SK-N-SH treated with all-trans-retinoic acid at 6 μM for 48 hours (cell line): ENCODE measurements around the gene DCDC1.

Experiments
- ATAC-seq: fragments of 200-7000 bp; cut with Tn5 transposase; 3 replicates; pipeline ENCODE4 v1.9.1; 2020; ENCODE audit warnings: mild to moderate bottlenecking, moderate library complexity
- ARNTL ChIP-seq: fragments of 450-650 bp; formaldehyde crosslinking; IDR thresholded peaks from 2 replicates; pipeline ENCODE4 v1.5.0; 2020; ENCODE audit warnings: low read depth, mild to moderate bottlenecking, moderate library complexity, borderline replicate concordance
- CSDC2 ChIP-seq: fragments of 250-450 bp; sonication (Bioruptor Pico); IDR thresholded peaks from 2 replicates; pipeline ENCODE4 v1.5.0; 2020; ENCODE audit warnings: mild to moderate bottlenecking, moderate library complexity
- ESRRG ChIP-seq: fragments of 250-450 bp; sonication (Bioruptor Pico); IDR thresholded peaks from 2 replicates; pipeline ENCODE4 v1.6.1; 2021; ENCODE audit warnings: mild to moderate bottlenecking
- GLIS3 ChIP-seq: fragments of 250-450 bp; sonication (Bioruptor Pico); IDR thresholded peaks from 2 replicates; pipeline ENCODE4 v1.5.0; 2020; ENCODE audit warnings: mild to moderate bottlenecking, moderate library complexity
- ISL1 ChIP-seq: fragments of 250-450 bp; sonication (Bioruptor Pico); IDR thresholded peaks from 2 replicates; pipeline ENCODE4 v2.1.2; 2022; ENCODE audit warnings: mild to moderate bottlenecking, moderate library complexity
- OSR1 ChIP-seq: fragments of 250-450 bp; sonication (Bioruptor Pico); IDR thresholded peaks from 2 replicates; pipeline ENCODE4 v1.8.0; 2022; ENCODE audit warnings: moderate library complexity, mild to moderate bottlenecking, inconsistent platforms
- PPARA ChIP-seq: fragments of 250-450 bp; sonication (Bioruptor Pico); IDR thresholded peaks from 2 replicates; pipeline ENCODE4 v1.5.0; 2020; ENCODE audit warnings: mild to moderate bottlenecking, borderline replicate concordance
- RARB ChIP-seq: fragments of 250-450 bp; sonication (Bioruptor Pico); IDR thresholded peaks from 2 replicates; pipeline ENCODE4 v1.8.0; 2021; ENCODE audit warnings: mild to moderate bottlenecking, moderate library complexity
- SNAI2 ChIP-seq: fragments of 250-450 bp; sonication (Bioruptor Pico); IDR thresholded peaks from 2 replicates; pipeline ENCODE4 v1.5.0; 2020; ENCODE audit warnings: mild to moderate bottlenecking, moderate library complexity
- TCF4 ChIP-seq: fragments of 250-450 bp; sonication (Bioruptor Pico); IDR thresholded peaks from 2 replicates; pipeline ENCODE4 v1.8.0; 2021; ENCODE audit warnings: mild to moderate bottlenecking, moderate library complexity, borderline replicate concordance
- TOX ChIP-seq: fragments of 250-450 bp; sonication (Bioruptor Pico); IDR thresholded peaks from 2 replicates; pipeline ENCODE4 v1.8.0; 2021; ENCODE audit warnings: mild to moderate bottlenecking, moderate library complexity, borderline replicate concordance
- ZFP3 ChIP-seq: fragments of 250-450 bp; sonication (Bioruptor Pico); IDR thresholded peaks from 2 replicates; pipeline ENCODE4 v1.5.0; 2020; ENCODE audit warnings: mild to moderate bottlenecking, moderate library complexity
- ZFP30 ChIP-seq: fragments of 450-650 bp; formaldehyde crosslinking; IDR thresholded peaks from 2 replicates; pipeline ENCODE4 v1.5.0; 2022; ENCODE audit warnings: mild to moderate bottlenecking, moderate library complexity
- ZNF565 ChIP-seq: fragments of 450-650 bp; formaldehyde crosslinking; conservative IDR thresholded peaks from 2 replicates; pipeline ENCODE4 v1.5.0; 2020; ENCODE audit warnings: low read depth, mild to moderate bottlenecking, moderate library complexity
- ZNF8 ChIP-seq: fragments of 450-650 bp; formaldehyde crosslinking; IDR thresholded peaks from 2 replicates; pipeline ENCODE4 v1.5.0; 2020; ENCODE audit warnings: mild to moderate bottlenecking, moderate library complexity
- TF ChIP-seq, protein P1 (sequence below): fragments of 250-450 bp; sonication (Bioruptor Pico); IDR thresholded peaks from 2 replicates; pipeline ENCODE4 v1.5.1; 2020; ENCODE audit warnings: low read depth, mild to moderate bottlenecking, moderate library complexity
- TF ChIP-seq, protein P2 (sequence below): fragments of 250-450 bp; sonication (Bioruptor Pico); IDR thresholded peaks from 2 replicates; pipeline ENCODE4 v1.8.0; 2021; ENCODE audit warnings: low read depth, mild to moderate bottlenecking, moderate library complexity, borderline replicate concordance
- TF ChIP-seq, protein P3 (sequence below): fragments of 250-450 bp; sonication (Bioruptor Pico); IDR thresholded peaks from 2 replicates; pipeline ENCODE4 v1.8.0; 2020; ENCODE audit warnings: mild to moderate bottlenecking, moderate library complexity, borderline replicate concordance
- TF ChIP-seq, protein P4 (sequence below): fragments of 250-450 bp; sonication (Bioruptor Pico); IDR thresholded peaks from 2 replicates; pipeline ENCODE4 v1.5.0; 2020; ENCODE audit warnings: mild to moderate bottlenecking, moderate library complexity
- TF ChIP-seq, protein P5 (sequence below): fragments of 250-450 bp; sonication (Bioruptor Pico); IDR thresholded peaks from 2 replicates; pipeline ENCODE4 v1.5.1; 2021; ENCODE audit warnings: mild to moderate bottlenecking, moderate library complexity

Gene DCDC1

DNA sequence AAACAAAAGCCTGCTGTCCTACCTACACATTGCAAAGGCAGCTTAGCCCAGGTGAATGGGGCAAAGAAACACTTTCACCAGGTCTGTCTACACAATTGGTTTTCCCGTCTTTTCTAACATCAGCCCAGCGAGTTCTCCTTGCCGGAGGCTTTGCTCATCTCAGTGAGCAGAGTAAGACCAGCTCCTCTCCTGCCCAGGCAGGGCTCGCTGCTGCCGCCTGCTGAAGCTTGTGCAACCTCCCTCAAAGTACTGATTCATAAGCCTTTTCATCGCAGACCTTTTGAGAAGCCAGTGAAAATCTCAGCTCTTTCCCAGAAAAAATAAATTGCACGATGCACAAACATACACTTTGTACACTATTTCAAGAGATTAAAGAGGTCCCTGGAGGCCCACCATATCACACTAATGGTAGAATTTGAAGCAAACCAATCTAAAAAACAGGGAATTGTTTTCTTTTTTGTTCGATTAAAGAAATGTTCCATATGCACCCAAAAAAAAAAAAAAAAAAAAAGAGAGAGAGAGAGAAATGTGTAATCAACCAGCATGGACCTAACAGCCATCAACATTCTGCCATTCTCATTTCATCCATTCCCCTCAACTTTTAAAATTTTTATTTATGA lies 455.3 kb downstream of the DCDC1 start:
- TF ChIP-seq PPARA (CRISPR knock-in tag) (no peak), ZNF8 (CRISPR knock-in tag) (no peak), ESRRG (CRISPR knock-in tag) (no peak), CSDC2 (CRISPR knock-in tag) (no peak), ZNF565 (CRISPR knock-in tag) (no peak), OSR1 (no peak), SNAI2 (CRISPR knock-in tag) (no peak), RARB (no peak)
- TF ChIP-seq, protein P1, sequence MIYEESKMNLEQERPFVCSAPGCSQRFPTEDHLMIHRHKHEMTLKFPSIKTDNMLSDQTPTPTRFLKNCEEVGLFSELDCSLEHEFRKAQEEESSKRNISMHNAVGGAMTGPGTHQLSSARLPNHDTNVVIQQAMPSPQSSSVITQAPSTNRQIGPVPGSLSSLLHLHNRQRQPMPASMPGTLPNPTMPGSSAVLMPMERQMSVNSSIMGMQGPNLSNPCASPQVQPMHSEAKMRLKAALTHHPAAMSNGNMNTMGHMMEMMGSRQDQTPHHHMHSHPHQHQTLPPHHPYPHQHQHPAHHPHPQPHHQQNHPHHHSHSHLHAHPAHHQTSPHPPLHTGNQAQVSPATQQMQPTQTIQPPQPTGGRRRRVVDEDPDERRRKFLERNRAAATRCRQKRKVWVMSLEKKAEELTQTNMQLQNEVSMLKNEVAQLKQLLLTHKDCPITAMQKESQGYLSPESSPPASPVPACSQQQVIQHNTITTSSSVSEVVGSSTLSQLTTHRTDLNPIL (CRISPR knock-in tag) = no peak
- TF ChIP-seq, protein P2, sequence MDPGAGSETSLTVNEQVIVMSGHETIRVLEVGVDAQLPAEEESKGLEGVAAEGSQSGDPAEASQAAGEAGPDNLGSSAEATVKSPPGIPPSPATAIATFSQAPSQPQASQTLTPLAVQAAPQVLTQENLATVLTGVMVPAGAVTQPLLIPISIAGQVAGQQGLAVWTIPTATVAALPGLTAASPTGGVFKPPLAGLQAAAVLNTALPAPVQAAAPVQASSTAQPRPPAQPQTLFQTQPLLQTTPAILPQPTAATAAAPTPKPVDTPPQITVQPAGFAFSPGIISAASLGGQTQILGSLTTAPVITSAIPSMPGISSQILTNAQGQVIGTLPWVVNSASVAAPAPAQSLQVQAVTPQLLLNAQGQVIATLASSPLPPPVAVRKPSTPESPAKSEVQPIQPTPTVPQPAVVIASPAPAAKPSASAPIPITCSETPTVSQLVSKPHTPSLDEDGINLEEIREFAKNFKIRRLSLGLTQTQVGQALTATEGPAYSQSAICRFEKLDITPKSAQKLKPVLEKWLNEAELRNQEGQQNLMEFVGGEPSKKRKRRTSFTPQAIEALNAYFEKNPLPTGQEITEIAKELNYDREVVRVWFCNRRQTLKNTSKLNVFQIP (CRISPR knock-in tag) = no peak
- TF ChIP-seq, protein P3, sequence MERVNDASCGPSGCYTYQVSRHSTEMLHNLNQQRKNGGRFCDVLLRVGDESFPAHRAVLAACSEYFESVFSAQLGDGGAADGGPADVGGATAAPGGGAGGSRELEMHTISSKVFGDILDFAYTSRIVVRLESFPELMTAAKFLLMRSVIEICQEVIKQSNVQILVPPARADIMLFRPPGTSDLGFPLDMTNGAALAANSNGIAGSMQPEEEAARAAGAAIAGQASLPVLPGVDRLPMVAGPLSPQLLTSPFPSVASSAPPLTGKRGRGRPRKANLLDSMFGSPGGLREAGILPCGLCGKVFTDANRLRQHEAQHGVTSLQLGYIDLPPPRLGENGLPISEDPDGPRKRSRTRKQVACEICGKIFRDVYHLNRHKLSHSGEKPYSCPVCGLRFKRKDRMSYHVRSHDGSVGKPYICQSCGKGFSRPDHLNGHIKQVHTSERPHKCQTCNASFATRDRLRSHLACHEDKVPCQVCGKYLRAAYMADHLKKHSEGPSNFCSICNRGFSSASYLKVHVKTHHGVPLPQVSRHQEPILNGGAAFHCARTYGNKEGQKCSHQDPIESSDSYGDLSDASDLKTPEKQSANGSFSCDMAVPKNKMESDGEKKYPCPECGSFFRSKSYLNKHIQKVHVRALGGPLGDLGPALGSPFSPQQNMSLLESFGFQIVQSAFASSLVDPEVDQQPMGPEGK (CRISPR knock-in tag) = no peak
- peak; percentile 94 for ATAC-seq

DNA sequence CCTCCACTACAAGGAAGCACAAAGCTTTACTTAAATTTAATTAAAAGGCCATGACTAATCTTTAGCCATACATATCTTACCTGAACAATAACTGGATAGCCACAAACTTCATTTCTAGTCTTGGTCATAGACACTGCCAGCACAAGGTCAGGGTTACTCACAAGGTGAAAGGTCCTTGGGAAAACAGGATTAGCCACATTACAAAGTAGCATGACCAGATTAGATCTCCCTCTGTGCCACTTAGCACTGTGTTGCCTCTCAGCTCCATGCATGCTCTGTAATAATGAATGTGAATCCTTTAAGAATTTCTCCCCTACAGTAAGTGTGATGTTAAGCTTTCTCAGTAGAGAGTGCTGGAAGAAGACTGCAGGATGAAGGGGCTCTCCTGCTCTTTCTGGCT lies 458.3 kb downstream of the DCDC1 start:
- ATAC-seq = no peak
- no peak for TF ChIP-seq ARNTL (CRISPR knock-in tag)
- TF ChIP-seq TCF4 (CRISPR knock-in tag) = no peak
- peak; percentile 7; the same call in 1 of the 2 replicates for TF ChIP-seq ISL1 (CRISPR knock-in tag)
- TF ChIP-seq, all 23 proteins: peak for 1

DNA sequence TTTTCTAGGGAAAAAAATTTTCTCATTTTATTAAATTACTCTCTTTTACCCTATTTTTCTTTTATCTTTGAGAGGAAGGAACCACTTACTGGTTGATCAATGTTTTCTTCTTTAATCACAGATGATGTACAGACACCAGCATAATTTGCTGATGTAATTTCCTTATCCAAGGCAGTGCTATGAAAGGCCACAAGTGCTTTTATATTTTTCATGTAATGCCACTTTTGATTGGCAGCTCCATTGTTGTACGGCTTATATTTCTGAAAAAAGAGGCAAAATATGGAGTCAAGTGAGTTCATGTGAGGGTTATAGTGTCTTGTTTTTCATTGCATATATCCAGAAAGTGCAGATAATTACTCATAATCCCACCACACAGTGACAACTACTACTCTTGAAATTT lies 460.7 kb downstream of the DCDC1 start:
- TF ChIP-seq GLIS3 (no peak), TCF4 (CRISPR knock-in tag) (peak; percentile 66), ZNF8 (CRISPR knock-in tag) (no peak), ISL1 (CRISPR knock-in tag) (peak; percentile 12)
- TF ChIP-seq, protein P4, sequence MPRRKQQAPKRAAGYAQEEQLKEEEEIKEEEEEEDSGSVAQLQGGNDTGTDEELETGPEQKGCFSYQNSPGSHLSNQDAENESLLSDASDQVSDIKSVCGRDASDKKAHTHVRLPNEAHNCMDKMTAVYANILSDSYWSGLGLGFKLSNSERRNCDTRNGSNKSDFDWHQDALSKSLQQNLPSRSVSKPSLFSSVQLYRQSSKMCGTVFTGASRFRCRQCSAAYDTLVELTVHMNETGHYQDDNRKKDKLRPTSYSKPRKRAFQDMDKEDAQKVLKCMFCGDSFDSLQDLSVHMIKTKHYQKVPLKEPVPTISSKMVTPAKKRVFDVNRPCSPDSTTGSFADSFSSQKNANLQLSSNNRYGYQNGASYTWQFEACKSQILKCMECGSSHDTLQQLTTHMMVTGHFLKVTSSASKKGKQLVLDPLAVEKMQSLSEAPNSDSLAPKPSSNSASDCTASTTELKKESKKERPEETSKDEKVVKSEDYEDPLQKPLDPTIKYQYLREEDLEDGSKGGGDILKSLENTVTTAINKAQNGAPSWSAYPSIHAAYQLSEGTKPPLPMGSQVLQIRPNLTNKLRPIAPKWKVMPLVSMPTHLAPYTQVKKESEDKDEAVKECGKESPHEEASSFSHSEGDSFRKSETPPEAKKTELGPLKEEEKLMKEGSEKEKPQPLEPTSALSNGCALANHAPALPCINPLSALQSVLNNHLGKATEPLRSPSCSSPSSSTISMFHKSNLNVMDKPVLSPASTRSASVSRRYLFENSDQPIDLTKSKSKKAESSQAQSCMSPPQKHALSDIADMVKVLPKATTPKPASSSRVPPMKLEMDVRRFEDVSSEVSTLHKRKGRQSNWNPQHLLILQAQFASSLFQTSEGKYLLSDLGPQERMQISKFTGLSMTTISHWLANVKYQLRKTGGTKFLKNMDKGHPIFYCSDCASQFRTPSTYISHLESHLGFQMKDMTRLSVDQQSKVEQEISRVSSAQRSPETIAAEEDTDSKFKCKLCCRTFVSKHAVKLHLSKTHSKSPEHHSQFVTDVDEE (CRISPR knock-in tag) = peak; percentile 69; the same call in 1 of the 2 replicates
- no peak for ATAC-seq

DNA sequence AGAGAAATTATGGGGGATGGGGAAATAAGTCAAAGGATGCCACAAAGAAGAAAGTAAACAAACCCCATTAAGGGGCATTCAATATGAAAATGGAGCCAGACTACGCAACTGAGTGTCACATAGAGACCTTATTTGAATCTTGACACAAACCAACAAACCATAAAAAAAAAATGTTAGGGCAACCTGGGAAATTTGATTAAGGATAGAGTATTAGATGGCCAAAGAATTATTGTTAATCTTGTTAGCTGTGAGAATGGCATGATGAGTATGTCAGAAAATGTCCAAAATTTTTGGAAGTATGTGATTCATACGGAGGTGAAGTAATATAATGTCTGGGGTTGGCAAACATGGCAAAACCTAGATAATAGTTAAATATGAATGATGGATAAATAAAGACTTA lies 461.3 kb downstream of the DCDC1 start:
- ATAC-seq = no peak
- TF ChIP-seq ZFP3 (CRISPR knock-in tag) (no peak), RARB (no peak), ZFP30 (CRISPR knock-in tag) (no peak), SNAI2 (CRISPR knock-in tag) (no peak), ZNF565 (CRISPR knock-in tag) (no peak), ESRRG (CRISPR knock-in tag) (no peak), GLIS3 (no peak), TOX (CRISPR knock-in tag) (no peak), ISL1 (CRISPR knock-in tag) (peak; percentile 82)
- TF ChIP-seq, protein P1 (CRISPR knock-in tag) = 0 out of 2 replicates have a peak, but pooled peaks have one; percentile 68
- TF ChIP-seq, protein P2 (CRISPR knock-in tag) = no peak; the same call in 1 of the 2 replicates
- TF ChIP-seq, protein P5, sequence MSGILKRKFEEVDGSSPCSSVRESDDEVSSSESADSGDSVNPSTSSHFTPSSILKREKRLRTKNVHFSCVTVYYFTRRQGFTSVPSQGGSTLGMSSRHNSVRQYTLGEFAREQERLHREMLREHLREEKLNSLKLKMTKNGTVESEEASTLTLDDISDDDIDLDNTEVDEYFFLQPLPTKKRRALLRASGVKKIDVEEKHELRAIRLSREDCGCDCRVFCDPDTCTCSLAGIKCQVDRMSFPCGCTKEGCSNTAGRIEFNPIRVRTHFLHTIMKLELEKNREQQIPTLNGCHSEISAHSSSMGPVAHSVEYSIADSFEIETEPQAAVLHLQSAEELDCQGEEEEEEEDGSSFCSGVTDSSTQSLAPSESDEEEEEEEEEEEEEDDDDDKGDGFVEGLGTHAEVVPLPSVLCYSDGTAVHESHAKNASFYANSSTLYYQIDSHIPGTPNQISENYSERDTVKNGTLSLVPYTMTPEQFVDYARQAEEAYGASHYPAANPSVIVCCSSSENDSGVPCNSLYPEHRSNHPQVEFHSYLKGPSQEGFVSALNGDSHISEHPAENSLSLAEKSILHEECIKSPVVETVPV (CRISPR knock-in tag) = peak; percentile 20; the same call in 1 of the 2 replicates
- TF ChIP-seq, protein P3 (CRISPR knock-in tag) = peak; percentile 53; the same call in 1 of the 2 replicates
